Measurements from ENCODE around the gene TBCB.

The TBCB gene

DNA sequence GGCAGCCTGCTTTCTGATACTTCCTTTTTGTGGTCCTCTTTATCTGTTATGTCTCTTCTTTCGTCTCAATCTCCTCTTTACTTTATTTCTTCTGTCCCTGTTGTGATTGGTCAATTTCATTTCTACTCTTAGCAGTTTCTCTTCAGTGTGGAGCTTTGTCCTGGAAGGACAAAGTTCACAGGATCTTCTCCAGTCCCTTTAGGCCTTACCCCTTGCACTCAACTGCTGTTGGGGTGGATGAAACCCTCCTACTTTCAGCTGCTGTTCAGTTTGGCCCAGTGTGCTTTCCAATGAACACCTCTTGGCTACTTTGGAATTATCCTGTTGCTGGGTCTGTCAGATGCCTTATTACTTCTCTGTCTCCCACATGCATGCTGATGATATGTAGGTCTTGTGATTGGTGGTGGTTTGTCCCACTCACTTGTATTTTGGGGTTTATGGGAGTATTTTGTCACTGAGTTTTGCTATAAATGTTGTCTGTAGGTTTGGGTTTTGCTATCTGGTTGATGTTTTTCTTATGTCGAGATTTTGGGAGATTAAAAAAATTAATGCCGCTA, 35.8 kb upstream of the TBCB start:
- peaks cover 40% of the 10 kb centered on the region for H3K36me3 ChIP-seq

DNA sequence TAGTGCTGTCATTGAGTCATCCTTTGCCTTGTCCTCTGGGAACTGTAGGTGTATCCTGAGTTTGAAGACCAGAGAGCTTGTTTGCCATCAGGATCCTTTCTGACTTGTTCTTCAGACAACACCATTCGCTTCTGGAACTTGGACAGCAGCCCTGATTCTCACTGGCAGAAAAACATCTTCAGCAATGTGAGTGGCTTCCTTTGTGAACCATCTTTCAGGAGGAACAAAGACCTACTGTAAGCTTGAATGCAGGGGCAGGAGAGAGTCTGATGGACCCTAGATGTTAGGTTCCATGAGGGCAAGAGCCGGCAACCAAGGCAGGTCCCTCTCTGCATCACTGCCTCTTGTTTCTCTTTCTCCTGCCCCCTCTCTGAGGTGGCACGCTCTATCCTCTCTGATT, 33.9 kb upstream of the TBCB start:
- H3K4me3 ChIP-seq (ENCODE audit: low read depth, low read length): no peak overlapping the region
- H3K36me3 ChIP-seq: peaks cover 45% of the 10 kb centered on the region
- DNase-seq: no peak
- H3K27me3 ChIP-seq: no peaks in the 10 kb centered on the region
- H3K4me1 ChIP-seq: no peaks in the 10 kb centered on the region
- TF ChIP-seq, protein P1, sequence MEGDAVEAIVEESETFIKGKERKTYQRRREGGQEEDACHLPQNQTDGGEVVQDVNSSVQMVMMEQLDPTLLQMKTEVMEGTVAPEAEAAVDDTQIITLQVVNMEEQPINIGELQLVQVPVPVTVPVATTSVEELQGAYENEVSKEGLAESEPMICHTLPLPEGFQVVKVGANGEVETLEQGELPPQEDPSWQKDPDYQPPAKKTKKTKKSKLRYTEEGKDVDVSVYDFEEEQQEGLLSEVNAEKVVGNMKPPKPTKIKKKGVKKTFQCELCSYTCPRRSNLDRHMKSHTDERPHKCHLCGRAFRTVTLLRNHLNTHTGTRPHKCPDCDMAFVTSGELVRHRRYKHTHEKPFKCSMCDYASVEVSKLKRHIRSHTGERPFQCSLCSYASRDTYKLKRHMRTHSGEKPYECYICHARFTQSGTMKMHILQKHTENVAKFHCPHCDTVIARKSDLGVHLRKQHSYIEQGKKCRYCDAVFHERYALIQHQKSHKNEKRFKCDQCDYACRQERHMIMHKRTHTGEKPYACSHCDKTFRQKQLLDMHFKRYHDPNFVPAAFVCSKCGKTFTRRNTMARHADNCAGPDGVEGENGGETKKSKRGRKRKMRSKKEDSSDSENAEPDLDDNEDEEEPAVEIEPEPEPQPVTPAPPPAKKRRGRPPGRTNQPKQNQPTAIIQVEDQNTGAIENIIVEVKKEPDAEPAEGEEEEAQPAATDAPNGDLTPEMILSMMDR (IDR thresholded peaks at IDR 0.05; ENCODE audit: low read depth, low read length): no peak
- no peaks in the 10 kb centered on the region for H3K9me3 ChIP-seq

More for the DNA sequence above, 35.8 kb upstream of the TBCB start:
- Histone ChIP-seq H3K4me1 (no peaks in the 10 kb centered on the region), H3K9me3 (no peaks in the 10 kb centered on the region), H3K27me3 (no peaks in the 10 kb centered on the region), H3K4me3 (ENCODE audit: low read depth, low read length) (no peak overlapping the region)
- DNase-seq: no peak
- TF ChIP-seq, protein P1 (IDR thresholded peaks at IDR 0.05; ENCODE audit: low read depth, low read length): no peak

DNA sequence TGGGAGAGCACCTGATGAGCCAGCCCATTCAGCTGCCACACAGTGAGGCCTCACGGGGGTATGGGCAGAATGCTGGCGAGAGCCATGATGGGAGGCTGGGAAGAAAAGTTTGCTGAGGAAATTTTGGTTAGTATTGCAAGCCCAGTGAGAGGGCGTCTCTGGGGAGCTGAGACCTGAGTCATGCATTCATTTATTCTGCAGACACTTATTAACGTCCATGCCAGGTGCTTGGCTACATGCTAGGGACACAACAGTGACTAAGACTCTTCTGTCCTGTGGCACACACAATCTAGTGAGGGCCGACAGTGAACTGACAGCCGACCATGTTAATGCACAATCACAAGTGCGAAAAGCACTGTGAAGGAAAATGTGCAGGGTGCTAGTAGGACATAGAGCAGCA, 33.4 kb upstream of the TBCB start:
- no peaks in the 10 kb centered on the region for H3K4me1 ChIP-seq
- no peaks in the 10 kb centered on the region for H3K9me3 ChIP-seq
- H3K27me3 ChIP-seq: no peaks in the 10 kb centered on the region
- DNase-seq: no peak
- TF ChIP-seq, protein P1 (IDR thresholded peaks at IDR 0.05; ENCODE audit: low read depth, low read length): no peak
- H3K4me3 ChIP-seq (ENCODE audit: low read depth, low read length): no peak overlapping the region
- peaks cover 50% of the 10 kb centered on the region for H3K36me3 ChIP-seq

DNA sequence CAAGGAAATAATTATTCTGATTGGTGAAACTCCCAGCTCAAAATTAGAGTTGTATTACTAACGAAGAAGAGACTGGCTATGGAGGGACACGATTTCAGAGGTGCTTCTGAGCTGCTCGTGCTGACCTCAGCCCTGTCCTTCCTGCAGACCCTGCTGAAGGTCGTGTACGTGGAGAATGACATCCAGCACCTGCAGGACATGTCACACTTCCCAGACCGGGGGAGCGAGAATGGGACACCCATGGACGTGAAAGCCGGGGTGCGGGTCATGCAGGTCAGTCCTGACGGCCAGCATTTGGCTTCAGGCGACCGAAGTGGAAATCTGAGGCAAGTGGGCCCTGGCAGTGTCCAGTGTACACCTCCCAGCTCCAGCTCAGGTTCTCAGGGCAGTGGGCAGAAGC, 32.4 kb upstream of the TBCB start:
- no peaks in the 10 kb centered on the region for H3K27me3 ChIP-seq
- peaks cover 56% of the 10 kb centered on the region for H3K36me3 ChIP-seq
- no peaks in the 10 kb centered on the region for H3K4me1 ChIP-seq
- H3K9me3 ChIP-seq: no peaks in the 10 kb centered on the region
- H3K4me3 ChIP-seq (ENCODE audit: low read depth, low read length): no peak overlapping the region
- DNase-seq: no peak
- TF ChIP-seq, protein P1 (IDR thresholded peaks at IDR 0.05; ENCODE audit: low read depth, low read length): no peak

DNA sequence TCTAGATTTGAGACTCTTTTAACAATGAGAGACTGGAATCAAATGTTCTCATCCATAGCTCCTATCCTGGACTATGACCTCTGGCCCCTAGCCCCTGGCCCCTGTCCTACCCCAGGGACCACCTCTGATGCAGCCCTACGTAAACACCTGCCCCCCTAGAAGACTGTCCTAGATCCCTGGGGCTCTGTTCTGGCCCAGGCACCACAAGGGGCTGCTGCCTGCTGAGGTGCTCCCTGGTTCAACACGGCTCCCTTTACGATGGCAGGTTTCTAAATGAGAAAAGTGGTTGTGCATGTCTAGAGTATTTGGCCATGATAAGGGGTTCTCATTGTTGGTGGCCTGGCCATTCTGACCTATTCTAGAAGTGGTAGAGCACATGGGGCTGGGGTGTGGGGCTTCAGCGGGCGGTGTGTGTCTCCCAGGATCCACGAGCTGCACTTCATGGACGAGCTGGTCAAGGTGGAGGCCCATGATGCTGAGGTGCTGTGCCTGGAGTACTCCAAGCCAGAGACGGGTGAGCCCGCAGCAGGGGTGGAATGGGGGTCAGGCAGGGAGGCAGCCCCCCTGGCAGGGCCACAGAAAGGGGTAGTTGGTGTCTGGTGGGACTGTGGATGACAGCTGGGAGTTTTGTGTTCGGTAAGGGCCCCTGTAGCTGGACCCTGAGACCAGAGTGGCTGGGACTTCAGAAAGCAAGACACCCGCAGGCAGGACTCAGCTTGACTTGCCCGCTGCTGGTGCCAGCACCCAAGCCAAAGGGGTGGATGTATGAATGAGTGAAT, 30.8 kb upstream of the TBCB start:
- no peak for DNase-seq
- H3K4me3 ChIP-seq (ENCODE audit: low read depth, low read length): no peak overlapping the region
- H3K9me3 ChIP-seq: no peaks in the 10 kb centered on the region
- peaks cover 64% of the 10 kb centered on the region for H3K36me3 ChIP-seq
- TF ChIP-seq, protein P1 (IDR thresholded peaks at IDR 0.05; ENCODE audit: low read depth, low read length): no peak
- no peaks in the 10 kb centered on the region for H3K4me1 ChIP-seq
- H3K27me3 ChIP-seq: no peaks in the 10 kb centered on the region

DNA sequence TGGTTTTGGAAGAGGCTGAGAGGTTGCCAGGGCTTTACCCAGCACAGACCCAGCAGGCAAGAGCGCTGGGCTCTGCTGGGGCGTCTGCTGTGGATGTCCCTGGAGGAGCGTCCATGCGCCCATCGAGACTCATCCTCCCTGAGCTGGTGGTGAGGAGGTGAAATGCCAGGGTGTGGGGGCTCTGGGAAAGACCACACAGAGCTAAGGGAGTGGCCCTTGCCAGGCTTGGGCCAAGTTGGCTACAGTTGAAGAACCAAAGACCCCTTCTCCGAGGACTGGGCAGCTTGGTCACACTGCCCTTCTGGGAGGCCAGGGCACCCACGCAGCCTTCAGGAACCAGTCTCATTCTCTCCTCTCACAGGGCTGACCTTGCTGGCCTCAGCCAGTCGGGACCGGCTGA, 28.9 kb upstream of the TBCB start:
- Histone ChIP-seq H3K36me3 (peaks cover 78% of the 10 kb centered on the region), H3K4me1 (no peaks in the 10 kb centered on the region)
- TF ChIP-seq, protein P1 (IDR thresholded peaks at IDR 0.05; ENCODE audit: low read depth, low read length): no peak

More for the DNA sequence above, 28.9 kb upstream of the TBCB start:
- no peaks in the 10 kb centered on the region for H3K27me3 ChIP-seq
- no peak for DNase-seq
- no peaks in the 10 kb centered on the region for H3K9me3 ChIP-seq
- no peak overlapping the region for H3K4me3 ChIP-seq (ENCODE audit: low read depth, low read length)

All from BE2C (cell line).